GM12892 (cell line): ENCODE measurements around the gene TRAPPC10.
"Not testable (repeated sequence)": the region's sequence is repeated elsewhere in the genome, so short reads cannot be mapped to it uniquely, and the experiment has no call there.

Source experiments
- DNase-seq: peaks from one replicate; pipeline ENCODE4 v3.0.0; 2011; ENCODE audit not compliant: insufficient read length
- FAIRE-seq: peaks from 2 replicates; lab custom pipeline; 2011; peaks lifted over from hg19 to GRCh38; lab: Jason Lieb, UNC

The TRAPPC10 gene

DNA sequence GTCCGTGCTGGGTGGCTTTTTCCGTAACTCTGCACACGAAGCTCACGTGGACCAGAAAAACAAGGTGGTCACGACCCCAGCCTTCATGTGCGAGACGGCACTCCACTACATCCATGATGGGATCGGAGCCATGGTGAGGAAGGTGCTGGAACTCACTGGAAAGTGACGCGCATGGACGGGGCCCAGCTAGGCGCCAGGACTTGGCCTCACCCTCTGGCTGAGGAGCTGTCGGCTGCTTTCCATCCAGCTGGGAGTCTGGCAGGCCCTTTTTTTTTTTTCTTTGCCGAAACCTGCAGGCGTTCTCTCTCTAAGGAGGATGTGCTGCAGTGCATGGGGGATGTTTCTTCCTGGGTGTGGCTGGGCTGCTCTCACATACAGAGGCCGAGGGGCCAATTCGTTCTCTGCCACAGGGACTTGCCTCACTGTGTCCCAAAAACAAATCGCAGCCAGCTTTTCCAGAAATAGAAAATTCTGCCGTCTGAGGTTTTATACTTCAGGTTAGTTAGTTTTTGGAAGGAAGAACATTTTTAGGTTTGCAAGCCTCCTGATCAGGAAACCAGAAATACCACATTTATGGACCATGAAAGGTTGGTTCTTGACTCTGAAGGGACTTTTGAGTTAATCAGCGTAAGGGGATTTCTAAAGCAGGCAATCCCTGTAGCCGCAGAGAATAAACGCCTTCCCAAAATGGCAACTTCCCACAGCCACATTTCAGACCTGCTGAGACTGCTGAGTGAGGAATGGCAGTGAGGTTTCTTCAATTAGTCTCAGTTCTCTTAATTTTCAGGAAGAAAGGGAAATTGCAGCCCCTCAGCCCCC, 132.9 kb downstream of the TRAPPC10 start:
- FAIRE-seq, DNase-seq: not testable (repeated sequence)

DNA sequence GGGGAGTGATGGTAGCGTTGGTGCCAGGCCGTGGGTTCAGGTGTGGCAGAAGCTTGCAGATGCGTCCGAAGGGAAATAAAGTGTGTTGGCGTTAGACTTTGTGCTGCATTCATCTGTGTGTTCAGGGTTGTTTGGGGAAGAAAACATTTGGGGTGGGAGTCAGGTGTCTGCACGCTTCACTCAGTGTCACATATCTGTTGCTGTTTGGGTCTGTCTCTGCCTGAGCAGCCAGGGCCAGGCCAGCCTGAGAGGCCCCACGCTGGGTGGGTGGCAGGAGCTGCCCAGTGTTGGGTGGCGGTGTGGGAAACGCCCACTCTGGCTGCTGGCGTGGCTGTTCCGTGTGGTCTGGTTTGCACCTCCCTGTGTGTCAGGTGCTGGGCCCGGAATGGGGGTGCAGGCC, 133.5 kb downstream of the TRAPPC10 start:
- not testable (repeated sequence) for FAIRE-seq, DNase-seq

DNA sequence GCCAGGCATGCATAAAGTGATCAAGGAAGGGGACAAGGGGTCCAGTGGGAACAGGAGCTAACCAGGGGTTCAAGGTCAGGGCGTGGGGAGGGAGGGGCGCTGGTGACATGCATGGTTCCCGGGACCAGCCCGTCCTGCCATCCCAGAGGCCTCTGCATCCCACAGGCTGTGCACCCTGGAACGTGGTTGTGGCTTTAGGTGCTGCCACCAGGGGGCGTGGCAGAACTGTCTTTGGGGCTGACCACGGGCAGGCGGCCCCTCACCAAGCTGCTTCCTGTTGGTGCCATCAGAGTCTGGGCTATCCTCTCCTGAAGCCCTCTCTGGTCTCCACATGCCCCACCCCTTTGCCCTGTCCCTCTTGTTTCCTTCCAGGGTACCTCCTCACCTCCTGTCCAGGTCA, 135.0 kb downstream of the TRAPPC10 start:
- peak; percentile 97 for FAIRE-seq
- not testable (repeated sequence) for DNase-seq

DNA sequence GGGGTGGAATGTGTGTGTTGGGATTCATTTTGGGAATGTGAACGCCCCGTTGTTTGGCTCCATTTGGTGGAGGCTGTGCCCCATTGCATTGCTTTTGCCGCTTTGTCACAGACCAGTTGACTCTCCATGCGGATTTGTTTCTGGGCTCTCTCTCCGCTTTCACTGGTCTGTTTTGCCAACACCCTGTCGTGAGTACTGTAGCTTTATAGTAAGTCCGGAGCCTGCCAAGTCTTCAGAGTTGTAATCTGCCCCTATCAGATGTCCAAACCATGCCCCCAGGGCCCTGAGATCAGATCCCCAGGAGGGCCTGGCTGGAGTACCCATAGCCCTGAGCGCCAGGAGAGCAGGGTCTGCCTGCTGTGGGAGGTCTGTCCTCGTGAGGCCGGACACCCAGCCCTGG, 138.1 kb downstream of the TRAPPC10 start:
- not testable (repeated sequence) for FAIRE-seq, DNase-seq

DNA sequence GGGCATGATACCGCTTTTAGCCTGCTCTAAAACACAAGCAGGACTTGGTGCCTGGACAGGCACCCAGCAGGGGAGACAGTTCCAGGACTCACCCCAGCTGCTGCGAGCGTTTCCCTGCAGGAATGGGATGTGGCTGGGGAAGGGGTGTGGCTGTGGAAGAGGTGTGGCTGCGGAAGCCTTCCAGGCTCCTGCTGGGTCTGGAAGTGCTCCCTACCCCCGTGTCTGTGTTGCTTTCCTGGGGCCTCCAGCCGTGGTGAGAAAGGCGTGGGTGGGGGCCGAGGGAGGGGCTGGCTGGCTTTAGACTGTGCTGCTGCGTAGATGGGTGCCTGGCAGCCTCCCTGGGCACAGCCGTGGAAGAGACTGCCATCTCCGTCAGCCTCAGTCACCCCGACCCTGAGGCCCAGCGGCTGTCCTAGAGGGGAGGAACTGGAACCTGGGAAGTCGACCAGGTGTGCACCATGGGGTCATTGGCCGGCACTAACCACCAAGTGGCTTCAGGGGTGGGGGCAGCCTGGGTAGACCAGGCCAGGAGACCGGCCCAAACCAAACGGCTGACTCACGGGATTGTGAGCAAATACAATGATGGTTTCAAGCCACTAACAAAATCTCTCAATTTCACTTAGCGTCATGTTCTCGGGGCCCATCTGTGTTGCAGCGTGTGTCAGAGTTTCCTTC, 141.2 kb downstream of the TRAPPC10 start:
- DNase-seq, FAIRE-seq: not testable (repeated sequence)

DNA sequence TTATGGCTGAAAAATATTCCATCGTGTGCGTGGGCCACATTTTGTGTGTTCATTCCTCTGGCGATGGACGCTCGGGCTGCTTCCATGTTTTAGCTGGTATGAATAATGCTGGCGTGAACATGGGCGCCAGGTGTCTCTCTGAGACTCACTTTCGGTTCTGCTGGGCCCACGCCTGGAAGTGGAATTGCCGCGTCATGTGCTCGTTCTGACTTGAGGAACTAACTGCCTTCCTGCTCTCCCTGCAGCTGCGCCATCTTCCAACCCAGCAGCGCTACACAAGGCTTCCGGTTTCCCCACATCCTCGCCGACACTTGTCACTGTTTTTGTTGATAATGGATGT, 141.8 kb downstream of the TRAPPC10 start:
- FAIRE-seq = peak; percentile 97
- DNase-seq = not testable (repeated sequence)

DNA sequence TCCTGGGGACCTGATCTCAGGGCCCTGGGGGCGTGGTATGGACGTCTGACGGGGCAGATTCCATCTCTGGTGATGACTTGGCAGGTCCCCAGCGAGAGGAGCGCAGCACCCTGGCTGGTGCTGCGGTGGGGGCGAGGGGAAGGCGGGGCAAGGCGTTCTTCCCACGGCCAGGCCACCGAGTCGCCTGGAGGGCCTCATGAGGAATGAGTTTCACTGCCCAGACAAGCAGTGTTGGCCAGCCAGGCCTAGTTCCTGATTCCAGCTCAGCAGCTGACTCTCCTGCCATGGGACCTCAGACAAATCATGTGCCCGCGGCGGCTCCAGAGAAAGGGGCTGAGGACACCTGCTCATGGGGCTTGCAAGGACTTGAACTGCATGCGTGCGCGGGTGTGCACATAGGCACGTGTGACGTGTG, 142.7 kb downstream of the TRAPPC10 start:
- not testable (repeated sequence) for DNase-seq, FAIRE-seq

DNA sequence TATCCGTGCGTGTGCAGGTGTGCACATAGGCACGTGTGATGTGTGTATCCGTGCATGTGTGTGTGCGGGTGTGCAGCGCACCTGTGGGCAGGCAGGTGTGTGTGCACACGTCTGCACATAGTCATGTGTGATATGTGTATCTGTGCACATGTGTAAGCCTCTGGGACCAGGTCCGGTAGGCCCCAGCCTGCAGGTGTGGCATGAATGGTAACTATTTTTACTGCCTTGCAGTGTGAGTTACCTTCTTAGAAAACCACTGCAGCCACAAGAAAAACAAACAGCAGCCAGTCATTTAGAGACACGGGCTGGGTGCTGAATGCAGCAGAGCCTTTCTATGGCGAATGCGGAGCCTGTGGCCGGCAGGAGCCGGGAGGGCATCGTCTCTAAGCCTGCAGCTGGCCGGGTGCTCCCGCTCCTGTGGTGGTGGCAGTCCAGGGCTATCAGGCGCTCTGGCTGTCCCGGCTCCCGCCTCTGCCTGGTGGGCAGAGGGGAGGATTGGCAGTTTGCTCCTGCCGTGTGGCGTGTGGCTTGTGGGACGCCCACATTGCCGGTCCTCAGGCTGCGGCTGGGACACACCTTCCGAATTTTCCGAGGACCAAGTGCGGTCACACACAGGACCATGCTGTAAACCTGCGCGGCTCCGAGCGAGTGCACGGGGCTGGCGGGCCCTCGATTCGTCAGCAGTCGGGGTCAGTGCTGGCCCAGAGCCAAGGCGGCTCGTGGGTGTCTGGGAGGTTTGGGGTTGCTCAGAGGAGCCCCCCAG, 143.3 kb downstream of the TRAPPC10 start:
- DNase-seq = not testable (repeated sequence)
- peak; percentile 99 for FAIRE-seq

DNA sequence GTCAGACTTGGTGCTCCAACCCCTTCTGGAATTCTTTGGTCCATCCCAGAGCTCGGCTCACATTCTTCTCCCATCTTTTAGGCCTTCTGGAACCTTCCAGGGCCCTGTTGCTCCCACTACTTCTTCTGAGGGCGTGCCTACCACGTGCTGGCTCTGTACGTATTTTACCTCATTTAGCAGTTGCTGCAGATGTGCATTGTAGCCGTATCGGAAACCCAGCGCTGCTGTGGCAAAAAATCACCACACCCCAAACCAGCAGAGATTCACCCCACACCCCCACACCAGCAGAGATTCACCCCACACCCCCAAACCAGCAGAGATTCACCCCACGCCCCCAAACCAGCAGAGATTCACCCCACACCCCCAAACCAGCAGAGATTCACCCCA, 143.9 kb downstream of the TRAPPC10 start:
- not testable (repeated sequence) for FAIRE-seq, DNase-seq
